Astrocyte (in vitro differentiated cells and primary cell): Measurements from ENCODE around the gene PSMG2. TPM values are rescaled to one million over a fixed set of nuclear protein-coding genes. Genes with fewer than 3 reads are reported as not detected.

Experiments used
- DNase-seq: peaks from one replicate; pipeline ENCODE4 v3.0.0-alpha.2; 2010; ENCODE audit warnings: low read depth
- FAIRE-seq: peaks from 2 replicates; lab custom pipeline; 2011; peaks lifted over from hg19 to GRCh38; lab: Jason Lieb, UNC
- H2AFZ ChIP-seq: 2 replicates; pipeline ENCODE4 v1.6.0; 2012; ENCODE audit warnings: low read depth, low read length, inconsistent platforms
- H3K27ac ChIP-seq: 2 replicates; pipeline ENCODE4 v1.5.1; 2011; ENCODE audit warnings: low read depth, low read length, inconsistent platforms
- H3K27me3 ChIP-seq: 2 replicates; pipeline ENCODE4 v1.6.0; 2011; ENCODE audit warnings: low read length, inconsistent platforms; ENCODE audit not compliant: insufficient read depth
- H3K36me3 ChIP-seq: 2 replicates; pipeline ENCODE4 v1.5.1; 2011; ENCODE audit warnings: low read length, inconsistent platforms; ENCODE audit not compliant: insufficient read depth
- H3K4me1 ChIP-seq: 2 replicates; pipeline ENCODE4 v1.5.1; 2011; ENCODE audit warnings: low read length, inconsistent platforms; ENCODE audit not compliant: insufficient read depth
- H3K4me2 ChIP-seq: 2 replicates; pipeline ENCODE4 v1.6.0; 2012; ENCODE audit warnings: low read length, inconsistent platforms
- H3K4me3 ChIP-seq: 2 replicates; pipeline ENCODE4 v1.5.1; 2011; ENCODE audit warnings: low read depth, mild to moderate bottlenecking, low read length, inconsistent platforms; ENCODE audit not compliant: insufficient read depth
- H3K79me2 ChIP-seq: 2 replicates; pipeline ENCODE4 v1.6.0; 2012; ENCODE audit warnings: mild to moderate bottlenecking, low read length, inconsistent platforms; ENCODE audit not compliant: insufficient read depth
- H3K9ac ChIP-seq: 2 replicates; pipeline ENCODE4 v1.6.0; 2012; ENCODE audit warnings: mild to moderate bottlenecking, low read length, inconsistent platforms
- H3K9me3 ChIP-seq: 2 replicates; pipeline ENCODE4 v1.5.1; 2012; ENCODE audit warnings: low read depth, mild to moderate bottlenecking, low read length, inconsistent platforms; ENCODE audit not compliant: insufficient read depth
- H4K20me1 ChIP-seq: 2 replicates; pipeline ENCODE4 v1.6.0; 2012; ENCODE audit warnings: low read length, inconsistent platforms; ENCODE audit not compliant: insufficient read depth
- H3K27ac Mint-ChIP-seq: one replicate; pipeline ENCODE4 v1.8.0; 2021; ENCODE audit warnings: mild to moderate bottlenecking, mixed read lengths; ENCODE audit not compliant: unreplicated experiment
- H3K27me3 Mint-ChIP-seq: one replicate; pipeline ENCODE4 v1.8.0; 2021; ENCODE audit warnings: low read depth, mixed read lengths; ENCODE audit not compliant: unreplicated experiment
- H3K36me3 Mint-ChIP-seq: one replicate; pipeline ENCODE4 v1.8.0; 2021; ENCODE audit warnings: low read depth, mixed read lengths; ENCODE audit not compliant: unreplicated experiment
- H3K4me1 Mint-ChIP-seq: one replicate; pipeline ENCODE4 v1.8.0; 2021; ENCODE audit warnings: low read depth, mixed read lengths; ENCODE audit not compliant: unreplicated experiment
- H3K4me3 Mint-ChIP-seq: one replicate; pipeline ENCODE4 v1.8.0; 2021; ENCODE audit warnings: mild to moderate bottlenecking, moderate library complexity, mixed read lengths; ENCODE audit not compliant: unreplicated experiment
- H3K9me3 Mint-ChIP-seq: one replicate; pipeline ENCODE4 v1.8.0; 2021; ENCODE audit warnings: mild to moderate bottlenecking, mixed read lengths; ENCODE audit not compliant: unreplicated experiment
- CTCF ChIP-seq: IDR thresholded peaks from 2 replicates; pipeline ENCODE4 v1.5.1; 2011; ENCODE audit warnings: low read depth, mild to moderate bottlenecking, inconsistent platforms, low read length, moderate library complexity; ENCODE audit not compliant: insufficient read depth
- EZH2 ChIP-seq: IDR thresholded peaks from 2 replicates; pipeline ENCODE4 v1.6.1; 2012; ENCODE audit warnings: mild to moderate bottlenecking, low read length, inconsistent platforms; ENCODE audit not compliant: insufficient read depth
- total RNA-seq: library from RNA; stranded (reverse); gene quantifications from 2 replicates; pipeline ENCODE4 v1.2.1, GENCODE V29; 2021

The PSMG2 gene
- total RNA-seq, 1 donor from 2014 or later: 57.4 TPM

DNA sequence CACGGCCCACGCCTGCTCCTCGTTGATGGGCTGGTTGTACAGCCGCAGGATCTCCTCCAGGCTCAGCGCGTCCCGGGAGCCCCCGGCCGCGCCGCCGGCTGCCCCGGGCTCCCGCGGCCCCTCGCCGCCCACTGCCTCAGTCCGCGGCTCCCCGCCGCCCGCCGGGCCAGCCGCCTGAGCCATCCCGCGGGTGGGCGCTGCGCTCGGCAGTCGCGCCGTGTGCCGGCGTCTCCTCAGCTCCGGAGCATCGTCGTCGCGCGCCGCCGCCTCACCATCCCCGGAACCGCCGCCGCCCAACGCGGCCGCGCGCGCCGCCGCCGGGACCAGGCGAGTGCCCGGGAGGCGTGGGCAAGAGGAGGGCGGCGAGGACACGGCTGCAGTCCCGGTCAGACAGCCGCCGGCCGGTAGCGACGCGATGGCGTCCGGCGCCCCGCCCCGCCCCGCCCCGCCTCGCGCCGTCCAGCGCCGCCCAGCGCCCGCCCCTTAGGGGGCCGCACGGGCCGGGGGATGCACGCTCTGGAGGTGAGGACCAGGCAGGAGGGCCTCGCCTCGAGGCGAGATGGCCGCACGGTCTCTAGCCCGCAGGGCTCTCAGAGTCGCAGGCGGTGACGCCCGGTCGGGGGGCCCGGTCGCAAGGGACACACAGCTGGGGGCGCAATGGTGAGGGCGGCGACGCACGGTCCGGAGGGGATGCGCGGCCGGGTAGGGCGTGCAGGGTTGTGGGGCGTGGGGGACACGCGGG lies 45.0 kb upstream of the PSMG2 start, which contains the start of gene SPIRE1:
Gene SPIRE1 (minus strand): TSS at position 424 of the 742 bp plus-strand sequence. CDS start 241 bp downstream, at position 183.
- H3K27ac ChIP-seq: peak within 1 kb of the TSS; percentile 84
- Mint-ChIP-seq H3K9me3 (no peaks in the 10 kb centered on the region), H3K36me3 (no peaks in the 10 kb centered on the region), H3K4me1 (peaks cover 19% of the 10 kb centered on the region), H3K27me3 (no peaks in the 10 kb centered on the region), H3K27ac (peak within 1 kb of the TSS; percentile 90), H3K4me3 (peak within 1 kb of the TSS; percentile 91)
- no peaks in the 10 kb centered on the region for H3K9me3 ChIP-seq
- no peak for TF ChIP-seq CTCF
- no peak for TF ChIP-seq EZH2
- H4K20me1 ChIP-seq: peaks cover 21% of the 10 kb centered on the region
- peak within 1 kb of the TSS; percentile 95 for H3K9ac ChIP-seq
- DNase-seq (peak; percentile 33), FAIRE-seq (no peak)
- peaks cover 6% of the 10 kb centered on the region for H3K4me1 ChIP-seq
- peak within 1 kb of the TSS; percentile 88 for H3K4me2 ChIP-seq
- H3K4me3 ChIP-seq: peak within 1 kb of the TSS; percentile 93
- H3K36me3 ChIP-seq: no peaks in the 10 kb centered on the region
- no peaks in the 10 kb centered on the region for H3K27me3 ChIP-seq
- peak within 1 kb of the TSS; percentile 68 for H2AFZ ChIP-seq
- peaks cover 41% of the 10 kb centered on the region for H3K79me2 ChIP-seq

GRCh38 chr18:12658426-12659138 lies 44.3 kb upstream of the PSMG2 start:
- peak; percentile 31 for DNase-seq
- H3K9me3 ChIP-seq: no peaks in the 10 kb centered on the region
- peak overlapping the region; percentile 50 for H3K27ac ChIP-seq
- H3K9ac ChIP-seq: peak overlapping the region; percentile 95
- TF ChIP-seq EZH2 (no peak), CTCF (no peak)
- H3K79me2 ChIP-seq: peaks cover 34% of the 10 kb centered on the region
- no peaks in the 10 kb centered on the region for H3K36me3 ChIP-seq
- H3K4me3 ChIP-seq: peak overlapping the region; percentile 93
- peak overlapping the region; percentile 54 for H2AFZ ChIP-seq
- no peak for FAIRE-seq
- H3K9me3 Mint-ChIP-seq: no peaks in the 10 kb centered on the region
- peak overlapping the region; percentile 88 for H3K4me3 Mint-ChIP-seq
- no peaks in the 10 kb centered on the region for H3K27me3 Mint-ChIP-seq
- H3K36me3 Mint-ChIP-seq: no peaks in the 10 kb centered on the region
- H3K27me3 ChIP-seq: no peaks in the 10 kb centered on the region
- peak overlapping the region; percentile 50 for H3K27ac Mint-ChIP-seq
- peaks cover 14% of the 10 kb centered on the region for H4K20me1 ChIP-seq
- H3K4me1 ChIP-seq: no peaks in the 10 kb centered on the region
- peak overlapping the region; percentile 88 for H3K4me2 ChIP-seq
- peaks cover 16% of the 10 kb centered on the region for H3K4me1 Mint-ChIP-seq
